Stomach (tissue), 4 donors: ENCODE data around the gene CDC25A.

ENCODE experiments used
- CTCF ChIP-seq, 7 experiments: fragments of 450-650 bp in 4 of 7; fragments of 200-600 bp in 3 of 7; sonication (generic) in 3 of 7; IDR thresholded peaks; one replicate each; pipeline ENCODE4 v1.5.1; 2016 to 2019; ENCODE audit warnings: antibody characterized with exemption in 7 of 7, control low read depth in 2 of 7, mild to moderate bottlenecking in 1 of 7
- EP300 ChIP-seq: sonication (generic); formaldehyde crosslinking; IDR thresholded peaks from one replicate; pipeline ENCODE4 v1.6.1; 2017; ENCODE audit warnings: antibody characterized with exemption

- TF ChIP-seq CTCF (IDR thresholded peaks at IDR 0.05) (no peak), EP300 (no peak)
These were observed 14.4 kb upstream of the CDC25A start for GRCh38 chr3:48202632-48203031.
